Muscle layer of duodenum (tissue), 2 donors: ENCODE data around the gene OSCAR.

Experiments used
- H3K27ac ChIP-seq: one replicate; pipeline ENCODE4 v1.7.0; 2013; ENCODE audit warnings: mild to moderate bottlenecking, low read length
- H3K27me3 ChIP-seq: one replicate; pipeline ENCODE4 v1.7.0; 2013; ENCODE audit warnings: low read depth, mild to moderate bottlenecking, control low read depth, low read length
- H3K36me3 ChIP-seq, 2 donors: one replicate each; pipeline ENCODE4 v1.7.0; 2013; ENCODE audit warnings: low read length in 2 of 2, control low read depth in 1 of 2, mild to moderate bottlenecking in 1 of 2; ENCODE audit not compliant: insufficient read depth in 2 of 2, control insufficient read depth in 1 of 2
- H3K4me1 ChIP-seq, 2 donors: one replicate each; pipeline ENCODE4 v1.7.0; 2013; ENCODE audit warnings: low read length in 2 of 2, mild to moderate bottlenecking in 2 of 2, control low read depth in 1 of 2, moderate library complexity in 1 of 2; ENCODE audit not compliant: insufficient read depth in 2 of 2, control insufficient read depth in 1 of 2
- H3K4me3 ChIP-seq, 2 donors: one replicate each; pipeline ENCODE4 v1.7.0; 2013; ENCODE audit warnings: low read length in 2 of 2, low read depth in 1 of 2, mild to moderate bottlenecking in 1 of 2
- H3K9me3 ChIP-seq, 2 donors: one replicate each; pipeline ENCODE4 v1.7.0; 2013; ENCODE audit warnings: low read length in 2 of 2, control low read depth in 1 of 2, mild to moderate bottlenecking in 1 of 2; ENCODE audit not compliant: control insufficient read depth in 1 of 2
- donor health status: healthy.

The OSCAR gene

DNA sequence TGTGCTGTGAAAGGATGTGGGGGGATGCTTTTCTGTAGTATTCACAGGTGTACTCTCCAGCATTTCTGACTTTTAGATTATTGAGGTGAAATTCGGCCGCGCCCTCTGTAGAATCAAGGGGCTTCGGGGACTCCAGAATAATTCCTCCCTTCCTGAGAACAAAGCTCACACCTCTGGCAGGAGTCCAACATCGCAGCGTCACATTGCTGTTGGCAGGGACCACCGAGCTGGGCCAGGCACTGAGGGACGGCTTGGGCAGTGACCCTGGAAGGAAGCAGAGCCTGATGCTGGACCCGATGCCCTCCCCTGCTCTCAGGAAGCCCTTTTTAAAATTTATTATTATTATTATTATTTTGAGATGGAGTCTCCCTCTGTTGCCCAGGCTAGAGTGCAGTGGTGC lies 25.8 kb downstream of the OSCAR start:
- Histone ChIP-seq H3K4me1 (no peaks in the 10 kb centered on the region), H3K36me3 (no peaks in the 10 kb centered on the region), H3K27me3 (no peaks in the 10 kb centered on the region), H3K4me3 (no peak overlapping the region), H3K9me3 (peaks cover 0 to 1% of the 10 kb centered on the region in 2 donors), H3K27ac (no peak overlapping the region)

DNA sequence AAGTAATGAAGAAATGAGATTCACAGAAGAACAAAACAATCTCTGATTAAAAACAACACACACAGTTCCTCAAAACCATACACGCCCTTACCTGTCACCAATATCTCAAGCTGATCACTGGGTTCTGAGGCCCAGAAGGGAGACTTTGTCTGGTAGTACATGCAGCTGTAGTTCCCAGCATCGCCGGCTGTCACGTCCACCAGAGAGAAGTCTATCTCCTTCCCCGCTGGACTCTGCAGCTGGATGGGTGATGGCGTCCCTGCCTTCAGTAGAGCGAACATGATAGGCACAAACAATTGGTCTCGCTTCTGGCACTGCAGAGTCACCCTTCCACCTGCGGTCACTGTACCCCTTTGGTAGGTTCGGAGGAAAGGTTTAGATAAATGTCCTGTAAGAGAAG lies 26.8 kb downstream of the OSCAR start:
- H3K4me3 ChIP-seq: no peak overlapping the region
- no peak overlapping the region for H3K27ac ChIP-seq
- H3K27me3 ChIP-seq: no peaks in the 10 kb centered on the region
- H3K9me3 ChIP-seq: peaks cover 0 to 11% of the 10 kb centered on the region in 2 donors
- H3K4me1 ChIP-seq: no peaks in the 10 kb centered on the region
- H3K36me3 ChIP-seq: no peaks in the 10 kb centered on the region

GRCh38 chr19:54069470-54069869 lies 31.1 kb downstream of the OSCAR start:
- H3K27me3 ChIP-seq: no peaks in the 10 kb centered on the region
- H3K27ac ChIP-seq: no peak overlapping the region
- no peaks in the 10 kb centered on the region for H3K4me1 ChIP-seq
- no peak overlapping the region for H3K4me3 ChIP-seq
- no peaks in the 10 kb centered on the region for H3K36me3 ChIP-seq
- H3K9me3 ChIP-seq: peaks cover 0 to 11% of the 10 kb centered on the region in 2 donors

GRCh38 chr19:54063350-54064116 lies 37.1 kb downstream of the OSCAR start, which contains the start of gene VSTM1:
Gene VSTM1 (minus strand): TSS chr19:54063897. CDS start chr19:54063777, 120 bp downstream.
- Histone ChIP-seq H3K4me3 (no peak within 1 kb of the TSS), H3K36me3 (no peaks in the 10 kb centered on the region), H3K9me3 (no peaks in the 10 kb centered on the region), H3K4me1 (no peaks in the 10 kb centered on the region), H3K27me3 (no peaks in the 10 kb centered on the region), H3K27ac (no peak within 1 kb of the TSS)

DNA sequence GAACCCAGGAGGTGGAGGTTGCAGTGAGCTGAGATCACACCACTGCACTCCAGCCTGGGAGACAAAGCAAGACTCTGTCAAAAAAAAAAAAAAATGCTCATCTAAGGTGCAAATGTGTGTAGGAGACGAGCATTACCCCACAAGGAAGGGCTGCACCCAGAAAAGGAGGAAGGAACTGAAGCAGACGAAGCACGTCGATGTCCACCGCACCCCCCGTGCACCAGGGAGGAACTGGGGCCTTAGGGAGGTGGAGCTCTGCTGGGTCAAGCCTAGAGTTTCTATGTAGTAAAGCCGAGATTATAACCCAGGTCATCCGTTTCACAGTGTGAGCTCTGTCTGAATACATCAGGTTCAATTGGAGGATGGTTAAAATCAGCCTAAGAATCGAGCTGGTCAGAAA lies 38.0 kb downstream of the OSCAR start:
- no peak overlapping the region for H3K27ac ChIP-seq
- no peak overlapping the region for H3K4me3 ChIP-seq
- no peaks in the 10 kb centered on the region for H3K27me3 ChIP-seq
- H3K36me3 ChIP-seq: no peaks in the 10 kb centered on the region
- no peaks in the 10 kb centered on the region for H3K9me3 ChIP-seq
- no peaks in the 10 kb centered on the region for H3K4me1 ChIP-seq

GRCh38 chr19:54047616-54048015 lies 53.0 kb downstream of the OSCAR start:
- H3K36me3 ChIP-seq: no peaks in the 10 kb centered on the region
- no peaks in the 10 kb centered on the region for H3K27me3 ChIP-seq
- no peaks in the 10 kb centered on the region for H3K9me3 ChIP-seq
- no peak overlapping the region for H3K27ac ChIP-seq
- no peaks in the 10 kb centered on the region for H3K4me1 ChIP-seq
- H3K4me3 ChIP-seq: no peak overlapping the region

- H3K4me3 ChIP-seq: no peak overlapping the region
- no peaks in the 10 kb centered on the region for H3K27me3 ChIP-seq
- no peaks in the 10 kb centered on the region for H3K9me3 ChIP-seq
- no peak overlapping the region for H3K27ac ChIP-seq
- H3K4me1 ChIP-seq: no peaks in the 10 kb centered on the region
- no peaks in the 10 kb centered on the region for H3K36me3 ChIP-seq
These were observed 54.8 kb downstream of the OSCAR start for GRCh38 chr19:54045771-54046170.
